Activated T-helper 17 cell treated with anti-CD3 and anti-CD28 coated beads, Interleukin-2, amount 50 U/mL, for 72 hours (primary cell): ENCODE results near the gene CDH2. TPM values are rescaled to one million over a fixed set of nuclear protein-coding genes. Genes with fewer than 3 reads are reported as not detected.

Experiments used
- ATAC-seq: fragments of 150-1000 bp; cut with Tn5 transposase; replicated peaks from 2 replicates; pipeline ENCODE4 v1.10.0; 2021; ENCODE audit warnings: mild to moderate bottlenecking, moderate library complexity
- H3K27ac Mint-ChIP-seq: one replicate; pipeline ENCODE4 v1.8.0; 2022; ENCODE audit warnings: mixed read lengths
- H3K27me3 Mint-ChIP-seq: one replicate; pipeline ENCODE4 v1.8.0; 2022; ENCODE audit warnings: mixed read lengths
- H3K36me3 Mint-ChIP-seq: one replicate; pipeline ENCODE4 v1.8.0; 2022; ENCODE audit warnings: low read depth, mild to moderate bottlenecking, mixed read lengths
- H3K4me1 Mint-ChIP-seq: one replicate; pipeline ENCODE4 v1.8.0; 2022; ENCODE audit warnings: mixed read lengths
- H3K4me3 Mint-ChIP-seq: one replicate; pipeline ENCODE4 v1.8.0; 2022; ENCODE audit warnings: mild to moderate bottlenecking, mixed read lengths
- H3K9me3 Mint-ChIP-seq: one replicate; pipeline ENCODE4 v1.8.0; 2022; ENCODE audit warnings: mixed read lengths
- total RNA-seq, 2 donors: library from RNA; stranded (reverse); gene quantifications; one replicate each; pipeline ENCODE4 v1.2.3, GENCODE V29; 2022

CDH2 gene
- total RNA-seq, 2 donors from 2014 or later, result 0.04 TPM; not detected in 1

DNA sequence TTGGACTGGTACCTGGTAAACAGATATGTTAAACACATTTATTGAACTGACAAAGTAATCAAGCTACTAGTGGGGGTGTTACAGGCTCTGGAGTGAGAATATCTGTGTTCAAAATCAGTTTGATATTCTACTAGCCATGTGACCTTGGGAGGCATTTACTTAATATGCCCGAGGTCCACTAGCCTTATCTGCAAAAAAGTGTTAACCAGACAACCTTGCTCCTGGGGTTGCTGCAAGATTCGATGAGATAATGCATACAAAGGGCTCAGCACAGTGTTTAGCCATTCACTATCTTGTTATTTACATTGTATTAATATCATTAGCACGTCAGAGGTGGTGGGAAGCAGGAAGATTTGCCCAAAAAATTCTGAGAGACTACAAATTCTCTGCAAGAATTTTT lies 103.3 kb downstream of the CDH2 start:
- no peak overlapping the region for H3K27ac Mint-ChIP-seq

DNA sequence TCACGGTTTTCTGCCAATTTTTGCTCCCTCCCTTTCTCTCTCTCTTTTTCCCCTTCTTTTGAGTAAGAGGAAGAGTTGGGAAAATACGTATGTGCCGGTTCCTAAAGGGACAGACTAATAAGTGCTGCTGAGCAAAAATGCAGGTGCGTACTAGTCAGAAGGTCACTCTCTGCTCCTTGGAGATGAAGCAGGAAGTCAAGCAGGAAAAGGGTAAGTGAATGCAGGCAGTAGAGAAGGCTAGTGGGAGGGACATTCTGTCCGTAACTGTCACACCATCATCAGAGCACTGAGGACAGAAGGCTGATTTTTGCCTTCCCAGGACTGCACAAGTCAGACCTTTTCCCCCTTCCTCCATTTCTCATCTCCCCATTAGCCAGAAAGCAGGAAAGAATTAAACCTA lies 105.7 kb downstream of the CDH2 start:
- Mint-ChIP-seq H3K36me3 (no peaks in the 10 kb centered on the region), H3K9me3 (peaks cover 14% of the 10 kb centered on the region), H3K27me3 (no peaks in the 10 kb centered on the region), H3K4me3 (no peak overlapping the region), H3K27ac (no peak overlapping the region), H3K4me1 (no peaks in the 10 kb centered on the region)
- ATAC-seq, result no peak

More for the DNA sequence above, 103.3 kb downstream of the CDH2 start:
- no peaks in the 10 kb centered on the region for H3K36me3 Mint-ChIP-seq
- no peaks in the 10 kb centered on the region for H3K4me1 Mint-ChIP-seq
- no peaks in the 10 kb centered on the region for H3K27me3 Mint-ChIP-seq
- no peak for ATAC-seq
- no peak overlapping the region for H3K4me3 Mint-ChIP-seq
- peaks cover 14% of the 10 kb centered on the region for H3K9me3 Mint-ChIP-seq

DNA sequence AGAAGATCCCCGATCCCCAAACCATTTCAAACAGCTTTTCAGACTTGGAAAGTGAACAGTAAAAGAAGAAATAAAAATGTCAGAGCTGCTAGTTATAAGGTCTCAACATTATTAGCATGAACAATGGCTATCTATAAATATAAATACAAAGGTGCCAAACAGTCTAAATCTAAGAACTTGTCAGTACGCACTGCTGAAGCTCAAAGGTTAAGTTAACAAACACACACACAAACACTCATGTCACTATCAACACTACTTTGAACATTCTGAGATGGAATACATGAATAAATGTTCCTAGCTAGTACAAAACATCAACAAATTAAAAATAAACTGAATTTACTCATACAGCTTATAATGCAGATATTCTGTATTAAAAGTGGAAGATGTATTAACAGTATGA lies 108.7 kb downstream of the CDH2 start:
- Mint-ChIP-seq H3K27me3 (no peaks in the 10 kb centered on the region), H3K4me1 (no peaks in the 10 kb centered on the region), H3K27ac (no peak overlapping the region), H3K4me3 (no peak overlapping the region), H3K36me3 (no peaks in the 10 kb centered on the region), H3K9me3 (peaks cover 19% of the 10 kb centered on the region)
- ATAC-seq, result no peak

DNA sequence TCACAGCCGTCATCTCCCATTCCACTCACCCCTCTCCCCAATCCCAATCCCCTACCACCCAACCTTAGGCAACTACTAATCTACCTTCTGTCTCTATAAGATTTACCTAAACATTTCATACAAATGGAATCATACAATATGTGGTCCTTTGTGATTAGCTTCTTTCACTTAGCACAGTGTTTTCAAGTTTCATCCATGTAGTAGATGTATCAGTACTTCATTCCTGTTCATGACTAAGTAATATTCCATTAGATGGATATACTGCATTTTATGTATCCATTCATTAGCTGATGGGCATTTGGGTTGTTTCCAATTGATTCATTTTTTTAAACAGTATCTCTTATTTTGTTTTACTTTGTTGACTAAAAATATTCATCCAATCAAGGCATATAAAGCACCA lies 109.6 kb downstream of the CDH2 start:
- Mint-ChIP-seq H3K9me3 (peaks cover 22% of the 10 kb centered on the region), H3K4me1 (no peaks in the 10 kb centered on the region), H3K4me3 (no peak overlapping the region), H3K27ac (no peak overlapping the region), H3K27me3 (no peaks in the 10 kb centered on the region), H3K36me3 (no peaks in the 10 kb centered on the region)
- no peak for ATAC-seq

DNA sequence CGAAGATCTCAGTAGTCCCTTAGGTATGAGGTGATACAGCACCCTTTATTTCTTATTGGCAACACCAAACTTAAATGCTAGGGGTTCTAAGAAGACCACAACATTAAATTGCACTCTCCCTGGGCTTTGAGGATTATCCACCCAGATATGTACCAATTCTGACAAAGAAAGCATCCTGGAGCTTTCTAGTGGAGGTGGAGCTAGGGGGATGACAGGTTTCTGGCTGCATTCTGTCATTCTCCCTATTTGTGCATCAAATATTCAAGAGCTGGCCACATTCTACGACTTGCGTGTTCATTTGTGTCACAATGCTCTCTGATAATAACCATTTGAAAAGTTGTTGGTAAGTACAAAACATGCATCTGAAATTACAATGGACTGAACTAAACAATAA lies 111.1 kb downstream of the CDH2 start:
- H3K4me1 Mint-ChIP-seq, result no peaks in the 10 kb centered on the region
- H3K27ac Mint-ChIP-seq, result no peak overlapping the region
- no peak overlapping the region for H3K4me3 Mint-ChIP-seq
- no peaks in the 10 kb centered on the region for H3K36me3 Mint-ChIP-seq
- peaks cover 25% of the 10 kb centered on the region for H3K9me3 Mint-ChIP-seq
- ATAC-seq, result no peak
- no peaks in the 10 kb centered on the region for H3K27me3 Mint-ChIP-seq

DNA sequence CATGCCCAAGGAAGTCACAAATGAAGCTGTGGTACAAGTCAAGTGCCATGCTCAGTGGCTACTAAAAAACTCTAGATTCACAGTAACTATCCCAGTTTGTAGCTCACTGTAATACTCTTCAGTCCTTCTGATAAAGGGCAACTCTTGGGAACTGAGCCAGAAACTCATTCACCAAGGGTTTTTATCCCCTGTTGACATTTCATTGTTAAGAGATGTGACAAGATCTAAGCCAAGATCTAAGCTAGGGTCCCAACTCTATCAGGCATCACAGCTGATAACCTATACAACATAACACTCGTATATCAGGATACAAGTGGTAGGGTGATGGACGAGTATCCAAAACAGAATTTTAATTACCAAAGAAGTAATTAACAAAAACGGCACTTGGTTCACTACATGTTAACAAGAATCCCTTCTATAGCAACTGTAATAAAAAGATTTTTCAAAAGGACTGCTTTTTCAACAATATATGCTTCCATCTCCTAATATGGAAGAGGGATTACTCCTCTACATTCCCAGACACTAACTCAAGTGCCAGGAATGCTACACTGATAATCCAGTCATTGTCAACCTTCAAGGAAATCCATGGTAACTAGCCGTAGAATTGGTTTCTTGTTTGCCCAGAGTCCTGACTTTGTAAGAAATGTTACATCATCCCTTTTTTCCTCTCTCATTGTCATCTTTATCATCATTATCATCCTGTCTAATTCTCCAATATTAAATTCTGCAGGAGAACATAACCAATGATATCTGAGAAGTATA lies 111.7 kb downstream of the CDH2 start:
- no peaks in the 10 kb centered on the region for H3K4me1 Mint-ChIP-seq
- H3K9me3 Mint-ChIP-seq, result peaks cover 21% of the 10 kb centered on the region
- H3K27me3 Mint-ChIP-seq, result no peaks in the 10 kb centered on the region
- H3K4me3 Mint-ChIP-seq, result no peak overlapping the region
- H3K27ac Mint-ChIP-seq, result no peak overlapping the region
- ATAC-seq, result no peak
- H3K36me3 Mint-ChIP-seq, result no peaks in the 10 kb centered on the region

DNA sequence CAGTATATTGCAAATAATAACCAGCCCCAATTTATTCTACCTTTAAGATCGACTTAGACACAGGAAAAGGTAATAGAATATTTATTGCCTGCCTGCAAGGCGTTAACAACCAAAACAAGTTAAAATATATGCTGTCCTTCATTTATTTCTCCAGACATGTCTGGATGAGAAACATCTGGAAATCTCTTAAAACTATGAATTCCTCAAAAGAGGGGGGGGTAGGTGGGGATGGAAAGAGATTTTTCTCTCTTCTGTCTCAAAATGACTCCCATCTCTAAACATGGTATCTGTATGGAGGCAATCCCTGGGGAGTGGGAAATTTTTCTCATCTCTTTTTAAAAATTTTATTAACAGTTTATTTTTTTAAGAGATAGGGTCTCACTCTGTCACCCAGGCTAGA lies 113.0 kb downstream of the CDH2 start:
- Mint-ChIP-seq H3K4me3 (no peak overlapping the region), H3K4me1 (no peaks in the 10 kb centered on the region), H3K9me3 (peaks cover 17% of the 10 kb centered on the region), H3K27ac (no peak overlapping the region), H3K27me3 (no peaks in the 10 kb centered on the region), H3K36me3 (no peaks in the 10 kb centered on the region)
- no peak for ATAC-seq

DNA sequence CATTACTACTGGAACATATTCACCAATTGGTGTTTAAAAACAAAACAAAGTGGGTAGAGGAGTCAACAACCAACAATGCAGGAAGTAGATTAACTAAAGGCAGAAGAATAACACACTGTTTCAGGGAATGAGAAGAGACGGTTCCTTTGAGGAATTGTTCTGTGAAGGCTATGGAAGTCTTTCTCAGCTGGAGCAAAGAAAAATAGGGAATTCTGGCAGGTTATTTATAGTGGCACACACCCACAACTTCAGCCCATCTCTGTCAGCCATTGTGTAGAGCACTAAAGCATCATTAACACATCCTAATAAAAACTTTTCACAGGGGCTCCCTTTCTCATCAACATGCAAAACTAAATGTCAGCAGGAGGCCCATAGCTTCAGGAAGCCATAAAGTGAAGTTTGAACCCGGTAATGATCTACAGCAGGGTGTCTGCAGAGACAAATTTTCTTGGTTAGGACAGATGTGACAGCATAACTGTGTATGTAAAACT lies 113.6 kb downstream of the CDH2 start:
- peaks cover 20% of the 10 kb centered on the region for H3K9me3 Mint-ChIP-seq
- ATAC-seq, result no peak
- H3K4me3 Mint-ChIP-seq, result no peak overlapping the region
- no peaks in the 10 kb centered on the region for H3K4me1 Mint-ChIP-seq
- H3K27me3 Mint-ChIP-seq, result no peaks in the 10 kb centered on the region
- H3K36me3 Mint-ChIP-seq, result no peaks in the 10 kb centered on the region
- H3K27ac Mint-ChIP-seq, result no peak overlapping the region

DNA sequence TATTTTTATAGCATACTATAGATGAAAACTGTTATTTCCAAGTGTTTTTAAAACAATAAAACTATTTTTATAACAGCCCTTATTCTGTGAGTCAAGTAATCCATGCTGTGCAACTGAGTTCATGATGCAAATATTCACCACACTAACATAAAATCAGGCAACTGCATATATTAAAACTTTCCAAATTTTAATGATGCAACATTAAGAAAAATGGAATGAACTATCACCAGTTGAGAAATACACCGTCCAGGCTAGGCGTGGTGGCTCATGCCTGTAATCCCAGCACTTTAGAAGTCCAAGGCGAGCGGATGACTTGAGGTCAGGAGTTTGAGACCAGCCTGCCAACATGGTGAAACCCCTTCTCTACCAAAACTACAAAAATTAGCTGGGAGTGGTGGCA lies 114.5 kb downstream of the CDH2 start:
- Mint-ChIP-seq H3K4me1 (no peaks in the 10 kb centered on the region), H3K27me3 (no peaks in the 10 kb centered on the region), H3K9me3 (peaks cover 20% of the 10 kb centered on the region), H3K36me3 (no peaks in the 10 kb centered on the region), H3K4me3 (no peak overlapping the region), H3K27ac (no peak overlapping the region)
- no peak for ATAC-seq

DNA sequence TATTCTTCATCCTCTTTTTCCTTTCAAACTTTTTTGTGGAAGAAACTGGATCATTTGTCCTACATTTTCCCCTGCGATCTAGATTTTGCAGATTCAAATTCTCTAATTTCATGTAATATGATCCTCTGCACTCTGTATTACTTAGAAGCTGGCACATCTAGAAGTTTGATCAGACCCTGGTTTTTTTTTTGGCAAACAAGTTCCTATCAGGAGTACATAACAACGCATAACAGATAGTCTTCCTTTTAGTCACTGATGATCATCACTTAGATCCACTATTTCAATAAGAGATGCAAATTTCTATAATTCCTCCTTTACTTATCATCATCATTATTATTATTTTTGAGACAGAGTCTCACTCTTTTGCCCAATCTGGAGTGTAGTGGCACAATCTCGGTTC lies 117.1 kb downstream of the CDH2 start:
- H3K27ac Mint-ChIP-seq, result no peak overlapping the region
- no peak overlapping the region for H3K4me3 Mint-ChIP-seq
- peaks cover 21% of the 10 kb centered on the region for H3K9me3 Mint-ChIP-seq
- no peak for ATAC-seq
- H3K36me3 Mint-ChIP-seq, result no peaks in the 10 kb centered on the region
- H3K27me3 Mint-ChIP-seq, result no peaks in the 10 kb centered on the region
- no peaks in the 10 kb centered on the region for H3K4me1 Mint-ChIP-seq

DNA sequence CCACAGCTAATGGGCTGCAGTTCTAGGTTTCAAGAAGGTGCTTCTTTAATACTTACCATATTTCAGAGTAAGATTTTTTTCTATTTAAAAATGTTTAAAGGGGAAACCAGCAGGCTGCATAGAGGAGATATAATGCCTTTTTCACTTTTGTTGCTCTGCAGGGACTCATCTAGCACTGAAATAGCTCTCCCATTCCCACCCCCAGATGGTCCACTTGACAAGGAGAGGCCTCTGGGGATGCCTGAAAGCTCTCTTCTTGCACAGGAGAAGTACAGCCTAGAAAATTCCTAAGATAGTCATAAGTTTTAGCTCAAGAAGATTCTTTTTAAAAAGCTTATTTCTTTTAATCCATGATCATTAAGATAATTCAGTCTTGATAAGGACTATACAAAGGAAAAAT lies 126.4 kb downstream of the CDH2 start:
- H3K27me3 Mint-ChIP-seq, result no peaks in the 10 kb centered on the region
- H3K9me3 Mint-ChIP-seq, result peaks cover 5% of the 10 kb centered on the region
- no peak overlapping the region for H3K27ac Mint-ChIP-seq
- H3K4me1 Mint-ChIP-seq, result no peaks in the 10 kb centered on the region
- H3K4me3 Mint-ChIP-seq, result no peak overlapping the region
- ATAC-seq, result no peak
- no peaks in the 10 kb centered on the region for H3K36me3 Mint-ChIP-seq

DNA sequence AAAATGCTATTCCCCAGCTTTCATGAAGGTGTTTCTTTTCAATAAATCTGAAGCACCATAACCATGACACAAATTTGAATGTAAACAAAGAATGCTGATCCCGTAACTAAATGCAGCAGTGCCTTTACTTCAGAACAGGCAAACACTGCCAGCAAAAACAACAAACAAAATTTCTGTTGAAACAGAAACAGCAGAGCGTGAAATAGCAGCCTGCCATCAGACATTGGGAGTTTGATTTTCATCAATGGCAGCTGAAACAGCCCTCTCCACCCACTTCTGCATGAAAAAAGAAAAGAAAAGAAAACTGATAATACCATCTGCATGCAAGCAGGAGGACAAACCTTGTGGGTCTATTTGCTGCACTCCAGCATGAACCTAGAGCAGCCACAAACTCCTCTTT lies 128.3 kb downstream of the CDH2 start:
- ATAC-seq, result no peak
- H3K36me3 Mint-ChIP-seq, result no peaks in the 10 kb centered on the region
- H3K4me3 Mint-ChIP-seq, result no peak overlapping the region
- H3K27me3 Mint-ChIP-seq, result no peaks in the 10 kb centered on the region
- no peaks in the 10 kb centered on the region for H3K4me1 Mint-ChIP-seq
- no peak overlapping the region for H3K27ac Mint-ChIP-seq
- H3K9me3 Mint-ChIP-seq, result peaks cover 5% of the 10 kb centered on the region

DNA sequence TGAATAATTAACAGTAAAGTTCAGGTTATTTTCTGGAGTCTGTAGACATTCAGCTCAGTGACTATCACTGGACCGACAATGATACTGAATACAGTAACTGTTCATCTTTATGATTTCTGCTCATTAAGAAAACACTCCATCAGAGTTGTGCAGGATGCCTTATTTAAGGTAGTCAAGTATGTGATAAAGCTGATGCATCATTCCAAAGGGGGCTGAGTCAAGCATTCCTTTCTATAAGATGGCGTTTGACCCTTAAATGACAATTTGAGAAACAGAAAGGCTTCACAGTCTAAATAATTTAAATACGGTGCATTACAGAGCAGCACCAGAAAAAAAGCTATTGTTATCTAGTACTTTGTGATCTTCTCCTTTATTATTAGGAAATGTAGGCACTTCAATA lies 131.1 kb downstream of the CDH2 start:
- ATAC-seq, result no peak
- no peak overlapping the region for H3K4me3 Mint-ChIP-seq
- H3K36me3 Mint-ChIP-seq, result no peaks in the 10 kb centered on the region
- peaks cover 5% of the 10 kb centered on the region for H3K9me3 Mint-ChIP-seq
- no peaks in the 10 kb centered on the region for H3K4me1 Mint-ChIP-seq
- H3K27ac Mint-ChIP-seq, result no peak overlapping the region
- H3K27me3 Mint-ChIP-seq, result no peaks in the 10 kb centered on the region

DNA sequence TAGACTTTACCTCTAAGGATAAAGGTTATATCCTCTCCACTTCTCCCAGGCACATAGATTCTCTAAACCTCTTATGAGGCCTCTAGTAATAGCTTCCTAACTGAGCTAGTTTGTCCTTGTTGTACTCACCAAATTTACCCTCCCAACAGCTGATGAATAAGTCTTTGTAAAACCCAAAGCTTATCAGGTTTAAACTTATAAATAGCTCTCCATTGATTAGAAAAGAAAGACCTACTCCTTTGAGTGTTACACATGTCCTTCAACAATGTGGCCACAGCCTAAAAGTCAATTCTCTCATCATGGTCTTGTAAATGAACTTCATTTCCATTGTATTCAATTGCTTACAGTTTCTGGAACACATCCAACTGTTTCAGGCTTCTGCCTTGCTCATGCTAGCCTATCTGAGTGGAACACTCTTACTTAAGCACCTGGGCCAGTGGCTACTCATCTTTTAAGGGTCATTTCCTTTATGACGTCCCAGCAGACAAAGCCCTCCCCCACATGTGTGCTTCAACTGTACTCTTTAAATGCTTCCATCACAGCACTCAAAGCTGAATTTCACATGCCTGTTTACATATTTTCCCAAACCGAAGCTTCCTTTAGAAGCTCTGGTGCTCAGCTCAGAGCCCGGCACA lies 131.6 kb downstream of the CDH2 start:
- Mint-ChIP-seq H3K36me3 (no peaks in the 10 kb centered on the region), H3K9me3 (peaks cover 5% of the 10 kb centered on the region), H3K27ac (no peak overlapping the region), H3K4me3 (no peak overlapping the region), H3K27me3 (no peaks in the 10 kb centered on the region), H3K4me1 (no peaks in the 10 kb centered on the region)
- ATAC-seq, result no peak

DNA sequence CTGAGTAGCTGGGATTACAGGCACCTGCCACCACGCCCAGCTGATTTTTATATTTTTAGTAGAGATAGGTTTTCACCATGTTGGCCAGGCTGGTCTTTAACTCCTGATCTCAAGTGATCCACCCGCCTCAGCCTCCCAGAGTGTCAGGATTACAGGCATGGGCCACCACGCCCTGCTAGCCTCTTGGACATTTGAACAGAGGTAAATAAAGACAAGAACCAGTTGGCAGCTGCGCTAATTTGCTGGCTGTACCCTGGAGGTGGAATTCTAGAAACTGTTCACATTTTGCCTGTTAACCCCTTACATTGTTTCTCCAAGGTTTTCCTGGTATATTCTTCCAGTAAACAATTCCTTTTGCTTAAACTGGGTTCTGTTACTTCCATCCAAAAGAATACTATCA lies 132.9 kb downstream of the CDH2 start:
- Mint-ChIP-seq H3K4me1 (no peaks in the 10 kb centered on the region), H3K27ac (no peak overlapping the region), H3K36me3 (no peaks in the 10 kb centered on the region), H3K4me3 (no peak overlapping the region), H3K27me3 (no peaks in the 10 kb centered on the region), H3K9me3 (peaks cover 5% of the 10 kb centered on the region)
- ATAC-seq, result no peak
